SK-N-SH (cell line): Measurements from ENCODE around the gene ZNF32. TPM values are rescaled to one million over a fixed set of nuclear protein-coding genes. Genes with fewer than 3 reads are reported as not detected.

Source experiments
- CTCF ChIA-PET: fragments of 300-600, 350-600 bp; formaldehyde crosslinking; extraction: SDS; loops from one replicate; lab custom pipeline; 2021; lab: Yijun Ruan, JAX
- POLR2A ChIA-PET: fragments of 350-600 bp; sonication (Branson Sonifier 250); formaldehyde crosslinking; extraction: SDS; loops from one replicate; lab custom pipeline; 2020; ENCODE audit warnings: antibody characterized with exemption, inconsistent platforms; lab: Yijun Ruan, JAX
- DNase-seq: peaks from one replicate; pipeline ENCODE4 v3.0.0; 2012
- H2AFZ ChIP-seq: fragments of 200-600 bp; sonication (generic); 2 replicates; pipeline ENCODE4 v1.8.1; 2016; ENCODE audit warnings: antibody characterized with exemption, mild to moderate bottlenecking, low read depth
- H3F3A ChIP-seq: fragments of 200-600 bp; sonication (generic); replicated peaks from 2 replicates; pipeline ENCODE3; 2016; ENCODE audit warnings: antibody characterized with exemption, mild to moderate bottlenecking; ENCODE audit not compliant: insufficient read depth
- H3K27ac ChIP-seq, 2 experiments: fragments of 200-500 bp in 1 of 2; fragments of 200-600 bp in 1 of 2; sonication (Bioruptor generic) in 1 of 2; sonication (generic), shearing (Covaris generic) in 1 of 2; 2 replicates each; pipeline versions ENCODE4 v1.5.1 to v1.6.1; 2014 to 2016; ENCODE audit warnings: low read depth in 2 of 2, inconsistent platforms in 1 of 2, low read length in 1 of 2, mild to moderate bottlenecking in 1 of 2, mixed read lengths in 1 of 2
- H3K27me3 ChIP-seq: fragments of 200-600 bp; sonication (generic), shearing (Covaris generic); 2 replicates; pipeline ENCODE4 v1.6.1; 2016; ENCODE audit warnings: mixed run types; ENCODE audit not compliant: insufficient read depth
- H3K36me3 ChIP-seq, 2 experiments: fragments of 200-500 bp in 1 of 2; fragments of 200-600 bp in 1 of 2; sonication (Bioruptor generic) in 1 of 2; sonication (generic) in 1 of 2; replicated peaks in 1 of 2; 2 replicates each; pipeline versions ENCODE3 to v1.5.1; 2014 to 2016; ENCODE audit warnings: low read length in 1 of 2, mild to moderate bottlenecking in 1 of 2; ENCODE audit not compliant: insufficient read depth in 2 of 2, control insufficient read depth in 1 of 2
- H3K4me1 ChIP-seq, 2 experiments: fragments of 200-500 bp in 1 of 2; fragments of 200-600 bp in 1 of 2; sonication (Bioruptor generic) in 1 of 2; sonication (generic), shearing (Covaris generic) in 1 of 2; 2 replicates each; pipeline versions ENCODE4 v1.5.1 to v1.6.1; 2014 to 2016; ENCODE audit warnings: low read depth in 1 of 2, low read length in 1 of 2, mixed run types in 1 of 2; ENCODE audit not compliant: insufficient read depth in 2 of 2, control insufficient read depth in 1 of 2
- H3K4me2 ChIP-seq: fragments of 200-600 bp; sonication (generic), shearing (Covaris generic); 2 replicates; pipeline ENCODE4 v1.6.1; 2017; ENCODE audit warnings: mixed run types
- H3K4me3 ChIP-seq, 2 experiments: fragments of 200-500 bp in 1 of 2; fragments of 200-600 bp in 1 of 2; sonication (Bioruptor generic) in 1 of 2; sonication (generic), shearing (Covaris generic) in 1 of 2; 2 replicates each; pipeline versions ENCODE4 v1.5.1 to v1.8.1; 2014 to 2016; ENCODE audit warnings: low read depth in 2 of 2, inconsistent platforms in 1 of 2, low read length in 1 of 2, mild to moderate bottlenecking in 1 of 2, mixed read lengths in 1 of 2, moderate library complexity in 1 of 2
- H3K79me2 ChIP-seq: fragments of 200-600 bp; sonication (generic); 2 replicates; pipeline ENCODE4 v1.8.1; 2017; ENCODE audit warnings: mild to moderate bottlenecking; ENCODE audit not compliant: insufficient read depth
- H3K9ac ChIP-seq: fragments of 200-600 bp; sonication (generic); 2 replicates; pipeline ENCODE4 v1.6.1; 2017; ENCODE audit warnings: mixed run types
- H3K9me2 ChIP-seq: fragments of 200-600 bp; sonication (generic); 2 replicates; pipeline ENCODE4 v1.6.1; 2017; ENCODE audit warnings: mixed run types
- H3K9me3 ChIP-seq: fragments of 200-600 bp; sonication (generic); 2 replicates; pipeline ENCODE4 v1.6.1; 2017; ENCODE audit warnings: mixed run types, mild to moderate bottlenecking, moderate library complexity
- H4K20me1 ChIP-seq: fragments of 200-600 bp; sonication (generic); 2 replicates; pipeline ENCODE4 v1.6.1; 2017; ENCODE audit warnings: mild to moderate bottlenecking, mixed run types; ENCODE audit not compliant: insufficient read depth
- CHD2 ChIP-seq: fragments of 150-350 bp; IDR thresholded peaks from 2 replicates; pipeline ENCODE4 v1.6.1; 2018; ENCODE audit warnings: low read length; ENCODE audit not compliant: partially characterized antibody
- EP300 ChIP-seq, 2 experiments: IDR thresholded peaks; 2 replicates each; pipeline versions ENCODE4 v1.4.0 to v1.6.1; 2012; ENCODE audit warnings: borderline replicate concordance in 1 of 2, low read depth in 1 of 2, low read length in 1 of 2
- EZH2phosphoT487 ChIP-seq: fragments of 200-600 bp; sonication (generic); IDR thresholded peaks from 2 replicates; pipeline ENCODE4 v1.6.1; 2017; ENCODE audit warnings: low read depth, mixed run types, mild to moderate bottlenecking, antibody characterized with exemption, moderate library complexity, borderline replicate concordance
- FOSL2 ChIP-seq: IDR thresholded peaks from 2 replicates; pipeline ENCODE4 v1.4.0; 2012; ENCODE audit warnings: low read depth, mild to moderate bottlenecking, moderate library complexity, borderline replicate concordance
- FOXJ3 ChIP-seq: sonication (generic); formaldehyde crosslinking; IDR thresholded peaks from 2 replicates; pipeline ENCODE4 v1.5.1; 2020; ENCODE audit warnings: mild to moderate bottlenecking, missing genetic modification reagents
- FOXM1 ChIP-seq: IDR thresholded peaks from 2 replicates; pipeline ENCODE4 v1.4.0; 2012; ENCODE audit warnings: low read depth, mild to moderate bottlenecking
- MXI1 ChIP-seq: IDR thresholded peaks from 2 replicates; pipeline ENCODE4 v1.6.1; 2012; ENCODE audit warnings: mild to moderate bottlenecking, low read depth, low read length, improper control_type of control experiment
- RAD21 ChIP-seq: IDR thresholded peaks from 2 replicates; pipeline ENCODE4 v1.6.1; 2012; ENCODE audit warnings: mild to moderate bottlenecking, low read length
- RCOR1 ChIP-seq: fragments of 150-350 bp; IDR thresholded peaks from 2 replicates; pipeline ENCODE4 v1.6.1; 2017; ENCODE audit warnings: antibody characterized with exemption, low read length
- RXRA ChIP-seq: IDR thresholded peaks from 2 replicates; pipeline ENCODE4 v1.4.0; 2012; ENCODE audit warnings: low read depth, mild to moderate bottlenecking, borderline replicate concordance
- SIN3A ChIP-seq: IDR thresholded peaks from 2 replicates; pipeline ENCODE4 v1.6.1; 2012; ENCODE audit warnings: low read depth, mild to moderate bottlenecking, low read length, moderate library complexity, borderline replicate concordance
- SMC3 ChIP-seq: IDR thresholded peaks from 2 replicates; pipeline ENCODE4 v1.6.1; 2012; ENCODE audit warnings: low read depth, low read length, improper control_type of control experiment
- TCF12 ChIP-seq: IDR thresholded peaks from 2 replicates; pipeline ENCODE4 v1.4.0; 2012
- WGBS: methylation state at CpG from one replicate; pipeline ENCODE4 v1.1.6; 2017; ENCODE audit warnings: low lambda C conversion rate; 5-methylcytosine and 5-hydroxymethylcytosine counted together
- polyA plus RNA-seq, 3 experiments: library from polyadenylated mRNA; depleted of rRNA; stranded (reverse); fragments of >200 nt; gene quantifications; 2 replicates each; pipeline ENCODE4 v1.2.3, GENCODE V29; 2012
- TF ChIP-seq, protein P1 (sequence below): fragments of 150-350 bp; IDR thresholded peaks from 2 replicates; pipeline ENCODE4 v1.6.1; 2016; ENCODE audit warnings: mild to moderate bottlenecking, low read depth, low read length
- TF ChIP-seq, protein P2 (sequence below): IDR thresholded peaks from 2 replicates; pipeline ENCODE4 v1.4.0; 2012; ENCODE audit warnings: low read depth, borderline replicate concordance
- TF ChIP-seq, protein P3 (sequence below): IDR thresholded peaks from 2 replicates; pipeline ENCODE4 v1.6.1; 2012; ENCODE audit warnings: mild to moderate bottlenecking, low read depth, low read length, moderate library complexity
- TF ChIP-seq, protein P4 (sequence below): IDR thresholded peaks from 2 replicates; pipeline ENCODE4; 2012
- TF ChIP-seq, protein P5 (sequence below): fragments of 150-350 bp; IDR thresholded peaks from 2 replicates; pipeline ENCODE4 v1.6.1; 2017; ENCODE audit warnings: antibody characterized with exemption, low read length, low read depth, borderline replicate concordance

The ZNF32 gene
- polyA plus RNA-seq, 1 of the 3 experiments (the other 2 are of a cell fraction), result 27.2 TPM

DNA sequence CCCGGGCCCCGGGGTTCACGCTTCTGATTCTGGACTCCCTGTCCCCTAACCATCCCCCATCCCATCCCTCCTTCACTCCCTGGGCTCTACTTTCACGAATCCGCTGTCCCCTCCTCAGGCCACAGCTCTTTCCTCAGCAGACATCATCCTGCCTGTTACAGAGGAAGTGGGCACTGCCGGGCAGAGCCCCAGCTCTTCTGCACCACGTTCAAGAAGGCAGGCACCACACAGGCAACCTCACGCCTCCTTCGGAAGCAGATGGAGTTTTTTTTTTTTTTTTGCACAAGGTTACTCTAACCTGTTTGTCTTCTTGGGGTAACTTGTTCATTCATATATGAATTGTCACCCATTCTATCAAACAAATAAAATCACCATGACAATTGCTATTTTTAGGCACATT is 17.9 kb upstream of the ZNF32 start:
- Histone ChIP-seq H3K27ac (no peak overlapping the region), H3K4me1 (no peaks in the 10 kb centered on the region), H3K4me3 (no peak overlapping the region), H3K9ac (no peak overlapping the region), H3K27me3 (no peaks in the 10 kb centered on the region; the same call in 1 of the 2 replicates), H4K20me1 (no peaks in the 10 kb centered on the region), H3K9me2 (no peaks in the 10 kb centered on the region), H3K9me3 (no peaks in the 10 kb centered on the region), H3K79me2 (no peaks in the 10 kb centered on the region), H3K4me2 (no peak overlapping the region), H3F3A (no peaks in the 10 kb centered on the region), H2AFZ (no peak overlapping the region), H3K36me3 (no peaks in the 10 kb centered on the region)
- no peak for TF ChIP-seq EZH2phosphoT487
- no peak for TF ChIP-seq SMC3
- no peak for TF ChIP-seq SIN3A
- no peak for TF ChIP-seq FOXJ3 (CRISPR knock-in tag)
- no peak for TF ChIP-seq FOXM1
- ChIA-PET CTCF (interaction anchor here (0.8 to 9.6 kb wide), 5 partner anchors 23 to 1198 kb away, joined by 3 to 142 read pairs (median 6); partner anchors contain the start of gene CXCL12), POLR2A (interaction anchor here (1.0 kb wide), 1 partner anchor 18 kb away, joined by 7 read pairs; the partner anchor contains the start of gene ZNF32)
- no peak for DNase-seq
- 55% methylated on average over 9 of the region's 9 CpGs for WGBS

DNA sequence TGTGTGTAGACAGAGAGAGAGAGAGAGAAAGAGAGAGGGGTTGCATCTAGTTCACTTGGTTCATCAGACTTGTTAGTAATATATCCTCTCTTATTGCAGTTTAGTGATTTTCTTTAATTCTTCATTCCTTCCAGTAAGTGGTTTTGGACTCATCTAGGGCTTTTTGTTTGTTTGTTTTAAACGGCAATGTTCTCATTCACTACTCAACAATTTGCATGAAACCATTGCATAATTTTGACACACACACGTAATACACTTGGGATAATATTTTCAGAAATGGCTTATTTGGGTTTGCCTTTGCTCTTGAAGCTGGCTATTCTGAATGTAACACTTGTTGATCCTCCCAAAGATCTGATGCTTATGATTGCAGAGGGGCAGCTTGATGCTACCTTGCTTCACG is 16.4 kb upstream of the ZNF32 start:
- no peak overlapping the region for H3K9ac ChIP-seq
- H3K4me2 ChIP-seq, result no peak overlapping the region
- CTCF ChIA-PET, result interaction anchor here (0.9 kb wide), 1 partner anchor 1192 kb away, joined by 3 read pairs; no protein-coding TSS in a partner anchor
- POLR2A ChIA-PET, result no interaction called here
- H3K9me3 ChIP-seq, result no peaks in the 10 kb centered on the region
- no peak overlapping the region for H3K4me3 ChIP-seq
- no peaks in the 10 kb centered on the region; the same call in 1 of the 2 replicates for H3K27me3 ChIP-seq
- 8% methylated on average over 3 of the region's 3 CpGs for WGBS
- H3K79me2 ChIP-seq, result no peaks in the 10 kb centered on the region
- no peaks in the 10 kb centered on the region for H3F3A ChIP-seq
- TF ChIP-seq, protein P1, sequence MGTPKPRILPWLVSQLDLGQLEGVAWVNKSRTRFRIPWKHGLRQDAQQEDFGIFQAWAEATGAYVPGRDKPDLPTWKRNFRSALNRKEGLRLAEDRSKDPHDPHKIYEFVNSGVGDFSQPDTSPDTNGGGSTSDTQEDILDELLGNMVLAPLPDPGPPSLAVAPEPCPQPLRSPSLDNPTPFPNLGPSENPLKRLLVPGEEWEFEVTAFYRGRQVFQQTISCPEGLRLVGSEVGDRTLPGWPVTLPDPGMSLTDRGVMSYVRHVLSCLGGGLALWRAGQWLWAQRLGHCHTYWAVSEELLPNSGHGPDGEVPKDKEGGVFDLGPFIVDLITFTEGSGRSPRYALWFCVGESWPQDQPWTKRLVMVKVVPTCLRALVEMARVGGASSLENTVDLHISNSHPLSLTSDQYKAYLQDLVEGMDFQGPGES, result no peak
- TF ChIP-seq EZH2phosphoT487 (no peak), RXRA (no peak), FOSL2 (no peak), TCF12 (no peak), MXI1 (no peak), EP300 (IDR thresholded peaks at IDR 0.05; ENCODE audit: borderline replicate concordance in 1 of 2, low read depth in 1 of 2, low read length in 1 of 2) (no peak), FOXM1 (no peak), RAD21 (no peak), RCOR1 (no peak), CHD2 (no peak)
- TF ChIP-seq, protein P2, sequence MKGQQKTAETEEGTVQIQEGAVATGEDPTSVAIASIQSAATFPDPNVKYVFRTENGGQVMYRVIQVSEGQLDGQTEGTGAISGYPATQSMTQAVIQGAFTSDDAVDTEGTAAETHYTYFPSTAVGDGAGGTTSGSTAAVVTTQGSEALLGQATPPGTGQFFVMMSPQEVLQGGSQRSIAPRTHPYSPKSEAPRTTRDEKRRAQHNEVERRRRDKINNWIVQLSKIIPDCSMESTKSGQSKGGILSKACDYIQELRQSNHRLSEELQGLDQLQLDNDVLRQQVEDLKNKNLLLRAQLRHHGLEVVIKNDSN, result no peak
- TF ChIP-seq, protein P3, sequence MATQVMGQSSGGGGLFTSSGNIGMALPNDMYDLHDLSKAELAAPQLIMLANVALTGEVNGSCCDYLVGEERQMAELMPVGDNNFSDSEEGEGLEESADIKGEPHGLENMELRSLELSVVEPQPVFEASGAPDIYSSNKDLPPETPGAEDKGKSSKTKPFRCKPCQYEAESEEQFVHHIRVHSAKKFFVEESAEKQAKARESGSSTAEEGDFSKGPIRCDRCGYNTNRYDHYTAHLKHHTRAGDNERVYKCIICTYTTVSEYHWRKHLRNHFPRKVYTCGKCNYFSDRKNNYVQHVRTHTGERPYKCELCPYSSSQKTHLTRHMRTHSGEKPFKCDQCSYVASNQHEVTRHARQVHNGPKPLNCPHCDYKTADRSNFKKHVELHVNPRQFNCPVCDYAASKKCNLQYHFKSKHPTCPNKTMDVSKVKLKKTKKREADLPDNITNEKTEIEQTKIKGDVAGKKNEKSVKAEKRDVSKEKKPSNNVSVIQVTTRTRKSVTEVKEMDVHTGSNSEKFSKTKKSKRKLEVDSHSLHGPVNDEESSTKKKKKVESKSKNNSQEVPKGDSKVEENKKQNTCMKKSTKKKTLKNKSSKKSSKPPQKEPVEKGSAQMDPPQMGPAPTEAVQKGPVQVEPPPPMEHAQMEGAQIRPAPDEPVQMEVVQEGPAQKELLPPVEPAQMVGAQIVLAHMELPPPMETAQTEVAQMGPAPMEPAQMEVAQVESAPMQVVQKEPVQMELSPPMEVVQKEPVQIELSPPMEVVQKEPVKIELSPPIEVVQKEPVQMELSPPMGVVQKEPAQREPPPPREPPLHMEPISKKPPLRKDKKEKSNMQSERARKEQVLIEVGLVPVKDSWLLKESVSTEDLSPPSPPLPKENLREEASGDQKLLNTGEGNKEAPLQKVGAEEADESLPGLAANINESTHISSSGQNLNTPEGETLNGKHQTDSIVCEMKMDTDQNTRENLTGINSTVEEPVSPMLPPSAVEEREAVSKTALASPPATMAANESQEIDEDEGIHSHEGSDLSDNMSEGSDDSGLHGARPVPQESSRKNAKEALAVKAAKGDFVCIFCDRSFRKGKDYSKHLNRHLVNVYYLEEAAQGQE, result no peak
- TF ChIP-seq, protein P4, sequence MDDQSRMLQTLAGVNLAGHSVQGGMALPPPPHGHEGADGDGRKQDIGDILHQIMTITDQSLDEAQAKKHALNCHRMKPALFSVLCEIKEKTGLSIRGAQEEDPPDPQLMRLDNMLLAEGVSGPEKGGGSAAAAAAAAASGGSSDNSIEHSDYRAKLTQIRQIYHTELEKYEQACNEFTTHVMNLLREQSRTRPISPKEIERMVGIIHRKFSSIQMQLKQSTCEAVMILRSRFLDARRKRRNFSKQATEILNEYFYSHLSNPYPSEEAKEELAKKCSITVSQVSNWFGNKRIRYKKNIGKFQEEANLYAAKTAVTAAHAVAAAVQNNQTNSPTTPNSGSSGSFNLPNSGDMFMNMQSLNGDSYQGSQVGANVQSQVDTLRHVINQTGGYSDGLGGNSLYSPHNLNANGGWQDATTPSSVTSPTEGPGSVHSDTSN, result no peak
- TF ChIP-seq, protein P5, sequence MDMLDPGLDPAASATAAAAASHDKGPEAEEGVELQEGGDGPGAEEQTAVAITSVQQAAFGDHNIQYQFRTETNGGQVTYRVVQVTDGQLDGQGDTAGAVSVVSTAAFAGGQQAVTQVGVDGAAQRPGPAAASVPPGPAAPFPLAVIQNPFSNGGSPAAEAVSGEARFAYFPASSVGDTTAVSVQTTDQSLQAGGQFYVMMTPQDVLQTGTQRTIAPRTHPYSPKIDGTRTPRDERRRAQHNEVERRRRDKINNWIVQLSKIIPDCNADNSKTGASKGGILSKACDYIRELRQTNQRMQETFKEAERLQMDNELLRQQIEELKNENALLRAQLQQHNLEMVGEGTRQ, result no peak
- no peaks in the 10 kb centered on the region for H3K4me1 ChIP-seq
- no peaks in the 10 kb centered on the region for H3K36me3 ChIP-seq
- no peak overlapping the region for H2AFZ ChIP-seq
- no peaks in the 10 kb centered on the region for H4K20me1 ChIP-seq
- H3K9me2 ChIP-seq, result no peaks in the 10 kb centered on the region
- DNase-seq, result no peak
- H3K27ac ChIP-seq, result no peak overlapping the region
